Measurements from ENCODE around the gene NME1.

- TF ChIP-seq EZH2 (IDR thresholded peaks at IDR 0.05; ENCODE audit: low read length, unreplicated experiment): no peak
- TF ChIP-seq, protein P1, sequence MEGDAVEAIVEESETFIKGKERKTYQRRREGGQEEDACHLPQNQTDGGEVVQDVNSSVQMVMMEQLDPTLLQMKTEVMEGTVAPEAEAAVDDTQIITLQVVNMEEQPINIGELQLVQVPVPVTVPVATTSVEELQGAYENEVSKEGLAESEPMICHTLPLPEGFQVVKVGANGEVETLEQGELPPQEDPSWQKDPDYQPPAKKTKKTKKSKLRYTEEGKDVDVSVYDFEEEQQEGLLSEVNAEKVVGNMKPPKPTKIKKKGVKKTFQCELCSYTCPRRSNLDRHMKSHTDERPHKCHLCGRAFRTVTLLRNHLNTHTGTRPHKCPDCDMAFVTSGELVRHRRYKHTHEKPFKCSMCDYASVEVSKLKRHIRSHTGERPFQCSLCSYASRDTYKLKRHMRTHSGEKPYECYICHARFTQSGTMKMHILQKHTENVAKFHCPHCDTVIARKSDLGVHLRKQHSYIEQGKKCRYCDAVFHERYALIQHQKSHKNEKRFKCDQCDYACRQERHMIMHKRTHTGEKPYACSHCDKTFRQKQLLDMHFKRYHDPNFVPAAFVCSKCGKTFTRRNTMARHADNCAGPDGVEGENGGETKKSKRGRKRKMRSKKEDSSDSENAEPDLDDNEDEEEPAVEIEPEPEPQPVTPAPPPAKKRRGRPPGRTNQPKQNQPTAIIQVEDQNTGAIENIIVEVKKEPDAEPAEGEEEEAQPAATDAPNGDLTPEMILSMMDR (conservative IDR thresholded peaks at IDR 0.05; ENCODE audit: low read depth, low read length): no peak
Measured at GRCh38 chr17:51142597-51142996, 10.8 kb upstream of the NME1 start.
